Measurements from ENCODE around the gene MARVELD3.

Gene MARVELD3

DNA sequence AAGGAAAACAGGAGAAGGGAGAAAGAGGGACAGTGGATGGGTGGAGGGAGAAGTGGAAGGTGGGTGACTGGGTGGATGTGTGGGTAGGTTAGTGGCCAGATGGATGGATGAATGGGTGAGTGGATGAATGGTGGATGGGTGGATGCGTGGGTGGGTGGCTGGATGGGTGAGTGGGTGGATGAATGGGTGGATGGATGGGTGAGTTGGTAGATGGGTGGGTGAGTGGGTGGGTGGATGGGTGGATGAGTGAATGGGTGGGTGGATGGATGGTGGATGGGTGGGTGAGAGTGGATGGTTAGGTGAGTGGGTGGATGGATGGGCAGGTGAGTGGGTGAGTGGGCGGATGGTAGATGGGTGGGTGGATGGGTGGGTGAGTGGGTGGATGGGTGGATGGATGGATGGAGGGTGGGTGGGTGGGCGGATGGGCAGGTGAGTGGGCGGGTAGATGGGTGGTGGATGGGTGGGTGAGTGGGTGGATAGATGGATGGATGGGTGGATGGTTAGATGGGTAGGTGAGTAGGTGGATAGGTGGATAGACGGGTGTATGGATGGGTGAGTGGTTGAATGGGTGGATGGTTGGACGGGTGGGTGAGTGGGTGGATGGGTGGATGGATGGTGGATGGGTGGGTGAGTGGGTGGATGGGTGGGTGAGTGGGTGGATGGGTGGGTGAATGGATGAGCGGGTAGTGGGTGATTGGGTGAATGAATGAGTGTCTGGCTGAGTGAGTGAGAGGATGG, 702 bp upstream of the MARVELD3 start:
- no peak for TF ChIP-seq FOXM1 (IDR thresholded peaks at IDR 0.05; ENCODE audit: borderline replicate concordance, low read depth)
- no peak for TF ChIP-seq TCF12 (IDR thresholded peaks at IDR 0.05; ENCODE audit: low read depth)
- TF ChIP-seq EGR1 (IDR thresholded peaks at IDR 0.05) = no peak
- no peak for TF ChIP-seq USF1 (IDR thresholded peaks at IDR 0.05)
- TF ChIP-seq, protein P1, sequence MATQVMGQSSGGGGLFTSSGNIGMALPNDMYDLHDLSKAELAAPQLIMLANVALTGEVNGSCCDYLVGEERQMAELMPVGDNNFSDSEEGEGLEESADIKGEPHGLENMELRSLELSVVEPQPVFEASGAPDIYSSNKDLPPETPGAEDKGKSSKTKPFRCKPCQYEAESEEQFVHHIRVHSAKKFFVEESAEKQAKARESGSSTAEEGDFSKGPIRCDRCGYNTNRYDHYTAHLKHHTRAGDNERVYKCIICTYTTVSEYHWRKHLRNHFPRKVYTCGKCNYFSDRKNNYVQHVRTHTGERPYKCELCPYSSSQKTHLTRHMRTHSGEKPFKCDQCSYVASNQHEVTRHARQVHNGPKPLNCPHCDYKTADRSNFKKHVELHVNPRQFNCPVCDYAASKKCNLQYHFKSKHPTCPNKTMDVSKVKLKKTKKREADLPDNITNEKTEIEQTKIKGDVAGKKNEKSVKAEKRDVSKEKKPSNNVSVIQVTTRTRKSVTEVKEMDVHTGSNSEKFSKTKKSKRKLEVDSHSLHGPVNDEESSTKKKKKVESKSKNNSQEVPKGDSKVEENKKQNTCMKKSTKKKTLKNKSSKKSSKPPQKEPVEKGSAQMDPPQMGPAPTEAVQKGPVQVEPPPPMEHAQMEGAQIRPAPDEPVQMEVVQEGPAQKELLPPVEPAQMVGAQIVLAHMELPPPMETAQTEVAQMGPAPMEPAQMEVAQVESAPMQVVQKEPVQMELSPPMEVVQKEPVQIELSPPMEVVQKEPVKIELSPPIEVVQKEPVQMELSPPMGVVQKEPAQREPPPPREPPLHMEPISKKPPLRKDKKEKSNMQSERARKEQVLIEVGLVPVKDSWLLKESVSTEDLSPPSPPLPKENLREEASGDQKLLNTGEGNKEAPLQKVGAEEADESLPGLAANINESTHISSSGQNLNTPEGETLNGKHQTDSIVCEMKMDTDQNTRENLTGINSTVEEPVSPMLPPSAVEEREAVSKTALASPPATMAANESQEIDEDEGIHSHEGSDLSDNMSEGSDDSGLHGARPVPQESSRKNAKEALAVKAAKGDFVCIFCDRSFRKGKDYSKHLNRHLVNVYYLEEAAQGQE (IDR thresholded peaks at IDR 0.05; ENCODE audit: low read depth) = no peak
- no peak for TF ChIP-seq YY1 (IDR thresholded peaks at IDR 0.05; ENCODE audit: low read depth)
- no peak for TF ChIP-seq CEBPB (IDR thresholded peaks at IDR 0.05)
- TF ChIP-seq, protein P2, sequence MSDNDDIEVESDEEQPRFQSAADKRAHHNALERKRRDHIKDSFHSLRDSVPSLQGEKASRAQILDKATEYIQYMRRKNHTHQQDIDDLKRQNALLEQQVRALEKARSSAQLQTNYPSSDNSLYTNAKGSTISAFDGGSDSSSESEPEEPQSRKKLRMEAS (IDR thresholded peaks at IDR 0.05) = no peak
- TF ChIP-seq EP300 (IDR thresholded peaks at IDR 0.05; ENCODE audit: borderline replicate concordance) = no peak
- no peak for TF ChIP-seq TAF1 (IDR thresholded peaks at IDR 0.05; ENCODE audit: low read depth)

DNA sequence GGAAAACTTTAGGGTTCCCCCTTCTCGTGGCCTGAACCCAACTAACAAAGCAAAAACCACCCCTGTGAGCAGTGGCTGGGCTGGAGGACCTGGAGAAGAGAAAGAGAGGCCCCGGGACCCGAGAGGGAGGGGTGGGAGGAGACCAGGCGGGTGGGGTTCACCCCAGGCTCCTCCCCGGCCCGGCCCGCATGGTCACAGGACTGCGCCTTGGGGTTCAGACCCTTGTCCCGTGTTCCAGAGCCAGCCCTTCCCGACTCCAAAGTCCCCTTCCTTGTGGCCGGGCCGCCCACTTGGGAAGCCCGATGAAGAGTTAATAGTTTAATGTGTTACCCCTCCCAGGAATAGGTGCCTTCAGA, 852 bp downstream of the MARVELD3 start:
- TF ChIP-seq CREB1 (IDR thresholded peaks at IDR 0.05; ENCODE audit: low read depth) = no peak
- TF ChIP-seq EP300 (IDR thresholded peaks at IDR 0.05; ENCODE audit: borderline replicate concordance) = no peak
- no peak for TF ChIP-seq CEBPB (IDR thresholded peaks at IDR 0.05)
- TF ChIP-seq FOXM1 (IDR thresholded peaks at IDR 0.05; ENCODE audit: borderline replicate concordance, low read depth) = no peak
- TF ChIP-seq NFIC (IDR thresholded peaks at IDR 0.05) = no peak
- TF ChIP-seq TCF12 (IDR thresholded peaks at IDR 0.05; ENCODE audit: low read depth) = no peak
- TF ChIP-seq, protein P2 (IDR thresholded peaks at IDR 0.05) = no peak
- TF ChIP-seq, protein P1 (IDR thresholded peaks at IDR 0.05; ENCODE audit: low read depth) = no peak
- no peak for TF ChIP-seq TAF1 (IDR thresholded peaks at IDR 0.05; ENCODE audit: low read depth)
- TF ChIP-seq USF1 (IDR thresholded peaks at IDR 0.05) = no peak
- TF ChIP-seq RAD21 (IDR thresholded peaks at IDR 0.05; ENCODE audit: low read depth) = no peak
- no peak for TF ChIP-seq ZBTB7A (IDR thresholded peaks at IDR 0.05; ENCODE audit: low read depth)
- TF ChIP-seq EGR1 (IDR thresholded peaks at IDR 0.05) = no peak
- TF ChIP-seq TEAD4 (IDR thresholded peaks at IDR 0.05) = no peak
- no peak for TF ChIP-seq YY1 (IDR thresholded peaks at IDR 0.05; ENCODE audit: low read depth)

DNA sequence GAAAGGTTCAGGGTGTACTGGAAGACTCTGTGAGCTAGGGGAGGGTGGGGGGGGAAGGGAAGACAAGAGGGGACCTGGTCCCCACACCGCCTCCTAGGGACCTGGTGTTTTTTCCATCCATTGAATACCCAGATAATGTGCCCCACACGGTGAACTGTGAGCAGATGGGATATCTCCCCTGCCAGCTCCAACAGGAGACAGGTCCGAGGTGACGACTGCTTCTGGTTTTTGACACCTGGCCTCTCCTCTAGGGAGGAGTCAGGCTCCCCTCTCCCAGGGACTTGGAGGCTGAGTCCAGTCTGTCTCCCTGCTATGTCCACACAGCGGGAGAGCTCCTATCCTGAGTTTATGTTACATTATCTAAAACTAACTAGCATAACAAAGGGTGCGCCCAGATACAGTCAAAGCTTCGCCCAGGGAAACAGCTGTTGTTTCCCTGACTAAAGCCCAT, 1.8 kb downstream of the MARVELD3 start:
- no peak for TF ChIP-seq CREB1 (IDR thresholded peaks at IDR 0.05; ENCODE audit: low read depth)
- TF ChIP-seq ZBTB7A (IDR thresholded peaks at IDR 0.05; ENCODE audit: low read depth) = no peak
- no peak for TF ChIP-seq TAF1 (IDR thresholded peaks at IDR 0.05; ENCODE audit: low read depth)
- no peak for TF ChIP-seq RAD21 (IDR thresholded peaks at IDR 0.05; ENCODE audit: low read depth)
- no peak for TF ChIP-seq USF1 (IDR thresholded peaks at IDR 0.05)
- TF ChIP-seq, protein P1 (IDR thresholded peaks at IDR 0.05; ENCODE audit: low read depth) = no peak
- no peak for TF ChIP-seq TCF12 (IDR thresholded peaks at IDR 0.05; ENCODE audit: low read depth)
- TF ChIP-seq CEBPB (IDR thresholded peaks at IDR 0.05) = no peak
- TF ChIP-seq YY1 (IDR thresholded peaks at IDR 0.05; ENCODE audit: low read depth) = no peak
- TF ChIP-seq, protein P2 (IDR thresholded peaks at IDR 0.05) = no peak
- no peak for TF ChIP-seq TEAD4 (IDR thresholded peaks at IDR 0.05)
- no peak for TF ChIP-seq FOXM1 (IDR thresholded peaks at IDR 0.05; ENCODE audit: borderline replicate concordance, low read depth)
- TF ChIP-seq NFIC (IDR thresholded peaks at IDR 0.05) = no peak
- no peak for TF ChIP-seq EP300 (IDR thresholded peaks at IDR 0.05; ENCODE audit: borderline replicate concordance)
- TF ChIP-seq EGR1 (IDR thresholded peaks at IDR 0.05) = no peak

All from Ishikawa (cell line).